ENCODE results near the gene DCHS1. TPM values are rescaled to one million over a fixed set of nuclear protein-coding genes. Genes with fewer than 3 reads are reported as not detected.

DCHS1 gene, protein sequence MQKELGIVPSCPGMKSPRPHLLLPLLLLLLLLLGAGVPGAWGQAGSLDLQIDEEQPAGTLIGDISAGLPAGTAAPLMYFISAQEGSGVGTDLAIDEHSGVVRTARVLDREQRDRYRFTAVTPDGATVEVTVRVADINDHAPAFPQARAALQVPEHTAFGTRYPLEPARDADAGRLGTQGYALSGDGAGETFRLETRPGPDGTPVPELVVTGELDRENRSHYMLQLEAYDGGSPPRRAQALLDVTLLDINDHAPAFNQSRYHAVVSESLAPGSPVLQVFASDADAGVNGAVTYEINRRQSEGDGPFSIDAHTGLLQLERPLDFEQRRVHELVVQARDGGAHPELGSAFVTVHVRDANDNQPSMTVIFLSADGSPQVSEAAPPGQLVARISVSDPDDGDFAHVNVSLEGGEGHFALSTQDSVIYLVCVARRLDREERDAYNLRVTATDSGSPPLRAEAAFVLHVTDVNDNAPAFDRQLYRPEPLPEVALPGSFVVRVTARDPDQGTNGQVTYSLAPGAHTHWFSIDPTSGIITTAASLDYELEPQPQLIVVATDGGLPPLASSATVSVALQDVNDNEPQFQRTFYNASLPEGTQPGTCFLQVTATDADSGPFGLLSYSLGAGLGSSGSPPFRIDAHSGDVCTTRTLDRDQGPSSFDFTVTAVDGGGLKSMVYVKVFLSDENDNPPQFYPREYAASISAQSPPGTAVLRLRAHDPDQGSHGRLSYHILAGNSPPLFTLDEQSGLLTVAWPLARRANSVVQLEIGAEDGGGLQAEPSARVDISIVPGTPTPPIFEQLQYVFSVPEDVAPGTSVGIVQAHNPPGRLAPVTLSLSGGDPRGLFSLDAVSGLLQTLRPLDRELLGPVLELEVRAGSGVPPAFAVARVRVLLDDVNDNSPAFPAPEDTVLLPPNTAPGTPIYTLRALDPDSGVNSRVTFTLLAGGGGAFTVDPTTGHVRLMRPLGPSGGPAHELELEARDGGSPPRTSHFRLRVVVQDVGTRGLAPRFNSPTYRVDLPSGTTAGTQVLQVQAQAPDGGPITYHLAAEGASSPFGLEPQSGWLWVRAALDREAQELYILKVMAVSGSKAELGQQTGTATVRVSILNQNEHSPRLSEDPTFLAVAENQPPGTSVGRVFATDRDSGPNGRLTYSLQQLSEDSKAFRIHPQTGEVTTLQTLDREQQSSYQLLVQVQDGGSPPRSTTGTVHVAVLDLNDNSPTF (N-terminal part only)
- total RNA-seq (2022; extraction: Qiagen RNA extraction; ENCODE audit: low read depth): 0.07 to 0.12 TPM (median 0.09 TPM) in 5 replicates

DNA sequence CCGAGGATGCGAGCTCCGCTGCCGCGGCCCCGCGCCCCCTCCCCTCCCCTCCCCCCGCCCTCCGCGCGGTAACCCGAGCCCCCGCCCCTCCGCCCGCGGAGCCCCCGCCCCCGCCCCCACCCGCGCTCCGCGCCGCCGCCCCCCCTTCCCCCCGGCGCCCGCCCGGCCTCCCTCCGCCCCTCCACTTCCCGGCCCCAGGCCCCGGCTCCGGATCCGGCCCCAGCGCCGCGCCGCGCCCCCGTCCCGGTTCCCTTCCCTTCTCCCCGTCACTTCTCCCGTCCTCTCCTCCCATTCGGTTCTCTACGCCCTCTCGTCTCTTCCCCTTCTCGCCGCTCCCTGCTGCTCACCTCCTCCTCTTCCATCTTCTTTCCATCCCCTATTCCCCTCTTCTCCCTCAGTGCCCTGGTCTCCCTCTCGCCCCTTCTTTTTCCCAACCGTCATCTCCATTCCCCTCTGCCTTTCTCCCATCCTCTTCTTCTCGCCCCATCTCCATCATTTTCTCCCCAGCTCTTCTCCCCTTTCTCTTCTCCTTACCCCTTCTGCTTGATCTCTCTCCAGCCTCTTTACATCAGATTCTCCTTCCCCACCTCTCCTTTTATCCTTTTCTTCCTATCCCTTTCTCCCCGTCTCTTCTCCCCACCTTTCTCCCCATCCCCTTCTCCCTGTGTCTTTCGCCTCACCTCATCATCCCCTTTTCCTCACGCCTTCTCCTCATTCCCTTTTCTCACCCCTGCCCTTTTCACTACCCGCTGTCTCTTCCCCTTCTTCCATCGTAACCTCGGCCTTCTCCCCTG lies at the start of gene DCHS1:
Gene DCHS1 (minus strand): TSS at position 20 of the 794 bp plus-strand sequence. CDS start 14,196 bp downstream, outside the sequence.

DNA sequence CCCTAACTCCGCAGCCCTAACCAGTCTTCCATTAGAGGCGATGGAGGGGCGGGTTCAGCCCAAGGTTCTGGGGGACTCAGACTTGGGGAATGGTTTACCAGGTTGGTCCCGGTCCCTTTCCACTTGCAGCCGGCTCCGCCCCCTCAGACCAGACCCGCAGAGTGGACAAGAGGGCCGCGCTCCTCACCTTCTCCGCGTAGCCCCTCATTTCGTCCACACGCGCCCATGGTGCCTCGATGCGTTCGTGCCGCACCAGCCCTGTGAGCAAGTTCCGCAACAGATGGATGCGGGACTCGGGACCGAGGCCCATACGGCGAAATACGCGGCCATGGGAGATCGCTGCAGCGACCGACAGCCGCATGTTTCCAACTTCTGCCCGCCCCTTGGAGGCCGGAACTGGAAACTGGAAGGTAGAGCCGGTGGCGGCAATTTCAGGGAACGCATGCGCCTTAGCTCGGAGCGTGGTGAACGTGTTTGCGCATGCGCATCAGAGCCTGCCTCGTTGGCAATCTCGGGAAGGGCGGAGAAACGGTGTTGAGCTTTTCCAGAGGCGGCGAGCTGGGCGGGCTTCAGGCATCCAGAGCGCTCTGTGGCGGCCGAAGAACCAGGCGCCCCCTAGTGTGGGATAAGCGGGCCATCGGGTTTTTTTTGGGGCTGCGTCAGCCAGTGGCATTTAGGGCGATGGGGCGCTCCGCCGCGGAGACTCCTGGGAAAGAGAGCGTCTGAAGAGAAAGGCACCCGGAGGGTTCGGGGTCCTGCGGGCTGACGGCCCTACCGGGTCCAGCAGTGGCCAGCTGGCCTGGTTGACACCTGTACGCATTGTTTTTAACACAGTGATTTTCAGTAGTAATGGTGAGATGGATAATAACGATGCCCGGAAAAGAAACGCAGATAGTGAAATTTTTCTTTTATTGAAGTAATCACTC lies 27.6 kb upstream of the DCHS1 start, which contains the start of gene MRPL17:
Gene MRPL17 (minus strand): TSS at position 405 of the 926 bp plus-strand sequence. CDS start 44 bp downstream, at position 361.

DNA sequence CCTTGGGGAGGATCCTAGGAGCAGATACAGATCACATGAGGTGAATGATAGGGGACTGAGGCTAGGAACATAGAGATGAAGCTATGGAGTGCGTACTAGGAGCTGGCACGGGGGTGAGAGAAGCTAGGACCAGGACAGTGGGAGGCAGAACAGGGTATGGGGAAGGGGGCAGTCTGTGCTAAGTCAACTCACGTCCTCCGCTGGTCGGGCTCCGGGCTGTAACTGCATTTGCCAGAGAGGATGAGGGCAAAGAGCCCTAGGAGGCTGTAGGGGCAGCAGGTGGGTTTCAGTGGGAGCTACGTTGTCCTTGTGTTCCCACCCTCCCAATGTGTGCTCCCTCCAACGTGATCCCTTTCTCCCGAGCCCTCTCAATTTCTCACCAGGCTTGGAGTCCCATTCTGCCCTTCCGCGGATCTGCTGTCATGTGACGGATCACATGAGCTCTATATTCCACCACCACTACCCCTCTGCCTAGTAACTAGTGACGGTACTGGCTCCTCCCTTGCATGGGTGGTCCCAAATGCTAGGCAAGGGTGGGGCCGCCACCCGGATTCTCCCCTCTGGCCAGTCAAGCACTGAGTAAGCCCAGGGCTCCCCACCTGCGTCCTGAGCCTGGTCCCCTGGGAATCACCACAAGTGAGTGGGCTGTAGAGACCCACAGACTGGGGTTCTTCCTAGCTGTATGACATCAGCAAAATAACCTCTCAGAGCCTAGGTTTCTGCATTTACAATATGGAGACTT lies 36.4 kb downstream of the DCHS1 start, which contains the start of gene TPP1:
Gene TPP1 (minus strand): TSS at position 419 of the 742 bp plus-strand sequence. CDS start 22 bp downstream, at position 397.

DNA sequence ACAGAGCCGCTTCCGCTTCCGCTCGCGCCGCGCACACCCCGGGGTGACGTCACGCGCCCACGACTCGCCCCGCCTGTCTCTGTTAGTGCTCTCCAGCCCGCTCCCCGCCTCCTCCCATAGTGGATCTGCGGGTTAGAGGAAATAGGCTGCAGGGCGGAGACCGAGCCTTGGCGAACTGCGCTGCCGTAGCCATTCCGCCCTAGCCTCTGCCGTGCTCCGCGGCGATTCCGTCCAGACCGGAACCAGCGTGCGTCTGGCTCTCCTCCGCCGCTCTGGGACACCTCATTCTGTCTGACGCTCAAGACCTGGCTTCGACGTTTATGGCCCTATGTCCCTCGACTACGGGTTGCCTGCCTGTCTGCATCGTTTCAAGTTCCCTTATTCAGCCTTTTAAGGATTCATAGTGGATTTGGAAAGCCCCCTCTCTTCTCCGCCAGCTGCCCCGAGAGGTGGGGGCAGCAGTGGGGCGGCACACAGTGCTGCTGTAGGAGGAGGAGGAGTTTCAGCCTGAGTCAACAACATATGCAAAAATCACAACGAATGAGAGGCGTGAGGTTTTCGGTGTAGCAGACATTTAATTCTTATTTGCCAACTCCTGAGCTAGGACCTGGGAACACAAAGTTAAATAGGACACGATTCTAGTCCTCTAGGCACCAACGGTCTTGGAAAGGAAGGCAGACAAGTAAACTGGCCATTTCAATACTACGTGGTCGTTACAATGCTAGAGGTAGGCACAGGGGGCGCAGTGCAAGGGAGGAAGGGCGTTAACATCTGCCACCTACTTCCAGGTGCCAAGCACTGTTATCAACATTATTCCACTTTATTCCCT lies 43.2 kb downstream of the DCHS1 start, which contains the start of gene TAF10:
Gene TAF10 (minus strand): TSS at position 4 of the 829 bp plus-strand sequence. CDS start 27 bp downstream, outside the sequence.

DNA sequence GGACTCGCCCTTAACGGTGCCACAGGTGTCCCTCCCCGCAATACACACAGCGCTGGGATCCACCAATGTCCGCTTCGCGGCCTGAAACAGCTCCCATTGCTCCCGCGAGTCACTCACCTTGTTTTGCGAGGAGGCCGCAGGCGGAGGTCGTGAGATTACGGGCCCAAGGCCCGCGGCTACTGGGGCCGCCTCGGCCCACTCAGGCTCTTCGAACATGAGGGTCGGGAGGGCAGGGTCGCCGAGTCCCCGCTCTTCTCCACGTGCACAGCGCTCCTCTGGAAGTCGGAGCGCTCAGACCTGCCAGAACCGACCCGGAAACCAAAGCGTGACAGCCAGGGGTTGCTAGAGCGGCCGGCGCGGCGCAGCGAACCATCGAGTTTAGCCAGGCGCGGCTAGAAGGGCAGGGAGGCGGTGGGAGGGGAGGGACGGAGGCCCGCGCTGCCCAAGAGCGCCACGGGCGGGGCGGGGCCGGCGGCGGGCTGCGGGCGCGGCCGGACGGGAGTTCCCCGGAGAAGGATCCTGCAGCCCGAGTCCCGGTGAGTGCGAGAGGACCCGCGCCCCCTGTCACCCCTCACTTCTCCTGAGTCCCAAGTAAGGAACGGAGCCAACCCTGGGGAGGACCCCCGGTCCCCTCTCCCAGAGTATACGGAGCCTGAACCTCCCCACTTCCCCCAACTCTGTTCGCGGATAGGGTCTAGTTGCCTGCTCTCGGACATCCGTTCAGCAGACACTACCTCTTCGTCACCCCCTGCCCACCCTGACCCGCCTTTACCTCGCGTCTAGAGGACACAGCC lies 52.1 kb downstream of the DCHS1 start, which contains the start of the genes ILK and RRP8:
Gene ILK (plus strand): TSS at position 488 of the 794 bp plus-strand sequence. CDS start 498 bp downstream, outside the sequence.
Gene RRP8 (minus strand): TSS at position 330 of the 794 bp plus-strand sequence. CDS start 114 bp downstream, at position 216.

Other genes starting within 250 kb of the DCHS1 start
- 15.6 to 19.1 TPM (median 16.9 TPM) in 5 replicates for gene APBB1, start 236.7 kb downstream of the DCHS1 start, total RNA-seq (2022; extraction: Qiagen RNA extraction; ENCODE audit: low read depth)
- 0.32 to 0.75 TPM (median 0.62 TPM) in 5 replicates for gene HPX, start 214.8 kb downstream of the DCHS1 start, total RNA-seq (2022; extraction: Qiagen RNA extraction; ENCODE audit: low read depth)
- gene TRIM3, start 181.9 kb downstream of the DCHS1 start, total RNA-seq (2022; extraction: Qiagen RNA extraction; ENCODE audit: low read depth): 12.5 to 20.1 TPM (median 16.0 TPM) in 5 replicates
- 54.3 to 58.6 TPM (median 55.5 TPM) in 5 replicates for gene ARFIP2, start 174.5 kb downstream of the DCHS1 start, total RNA-seq (2022; extraction: Qiagen RNA extraction; ENCODE audit: low read depth)
- 26.4 to 35.8 TPM (median 32.4 TPM) in 5 replicates for gene TIMM10B, start 174.3 kb downstream of the DCHS1 start, total RNA-seq (2022; extraction: Qiagen RNA extraction; ENCODE audit: low read depth)
- gene DNHD1, start 158.5 kb downstream of the DCHS1 start, total RNA-seq (2022; extraction: Qiagen RNA extraction; ENCODE audit: low read depth): 2.1 to 3.5 TPM (median 2.8 TPM) in 5 replicates
- gene RRP8, start 52.2 kb downstream of the DCHS1 start, total RNA-seq (2022; extraction: Qiagen RNA extraction; ENCODE audit: low read depth): 23.3 to 40.5 TPM (median 29.7 TPM) in 5 replicates
- 107 to 127 TPM (median 118 TPM) in 5 replicates for gene ILK, start 52.0 kb downstream of the DCHS1 start, total RNA-seq (2022; extraction: Qiagen RNA extraction; ENCODE audit: low read depth)
- gene TAF10, start 43.6 kb downstream of the DCHS1 start, total RNA-seq (2022; extraction: Qiagen RNA extraction; ENCODE audit: low read depth): 178 to 317 TPM (median 217 TPM) in 5 replicates
- gene TPP1, start 36.4 kb downstream of the DCHS1 start, total RNA-seq (2022; extraction: Qiagen RNA extraction; ENCODE audit: low read depth): 38.3 to 47.3 TPM (median 43.0 TPM) in 5 replicates
- 84.4 to 132 TPM (median 104 TPM) in 5 replicates for gene MRPL17, start 27.5 kb upstream of the DCHS1 start, total RNA-seq (2022; extraction: Qiagen RNA extraction; ENCODE audit: low read depth)
- not detected in 5 replicates for gene OR2AG2, start 116.2 kb upstream of the DCHS1 start, total RNA-seq (2022; extraction: Qiagen RNA extraction; ENCODE audit: low read depth)
- gene OR2AG1, start 127.2 kb upstream of the DCHS1 start, total RNA-seq (2022; extraction: Qiagen RNA extraction; ENCODE audit: low read depth): not detected in 5 replicates
- gene OR6A2, start 143.9 kb upstream of the DCHS1 start, total RNA-seq (2022; extraction: Qiagen RNA extraction; ENCODE audit: low read depth): not detected in 5 replicates
- gene OR10A5, start 189.9 kb upstream of the DCHS1 start, total RNA-seq (2022; extraction: Qiagen RNA extraction; ENCODE audit: low read depth): not detected in 5 replicates
- not detected in 5 replicates for gene OR10A2, start 207.2 kb upstream of the DCHS1 start, total RNA-seq (2022; extraction: Qiagen RNA extraction; ENCODE audit: low read depth)
- not detected in 5 replicates for gene OR10A4, start 220.8 kb upstream of the DCHS1 start, total RNA-seq (2022; extraction: Qiagen RNA extraction; ENCODE audit: low read depth)
- gene OR2D2, start 236.7 kb upstream of the DCHS1 start, total RNA-seq (2022; extraction: Qiagen RNA extraction; ENCODE audit: low read depth): not detected in 5 replicates

All from A549 treated with RU486 at 1 μM for 4 hours (cell line).